ES-I3 (cell line): ENCODE data around the gene KCTD1.

ENCODE experiments used
- H3K36me3 ChIP-seq: 2 replicates; pipeline ENCODE4 v1.6.1; 2013; ENCODE audit warnings: mild to moderate bottlenecking, low read length, control low read depth, moderate library complexity; ENCODE audit not compliant: insufficient read depth
- H3K4me1 ChIP-seq: 2 replicates; pipeline ENCODE4 v1.6.1; 2013; ENCODE audit warnings: mild to moderate bottlenecking, control low read depth, low read length; ENCODE audit not compliant: insufficient read depth
- H3K9ac ChIP-seq: 2 replicates; pipeline ENCODE4 v1.6.1; 2013; ENCODE audit warnings: low read depth, mild to moderate bottlenecking, low read length, moderate library complexity
- H3K9me3 ChIP-seq: 2 replicates; pipeline ENCODE4 v1.6.1; 2013; ENCODE audit warnings: mild to moderate bottlenecking, low read length, moderate library complexity; ENCODE audit not compliant: control insufficient read depth, insufficient read depth

Gene KCTD1

GRCh38 chr18:26543373-26543772, 5.0 kb downstream of the KCTD1 start:
- Histone ChIP-seq H3K9me3 (no peaks in the 10 kb centered on the region), H3K9ac (no peak overlapping the region), H3K4me1 (peaks cover 3% of the 10 kb centered on the region; the same call in 1 of the 2 replicates), H3K36me3 (no peaks in the 10 kb centered on the region)

- Histone ChIP-seq H3K9ac (no peak overlapping the region), H3K36me3 (no peaks in the 10 kb centered on the region), H3K9me3 (no peaks in the 10 kb centered on the region), H3K4me1 (no peaks in the 10 kb centered on the region; the same call in 1 of the 2 replicates)
Observed at GRCh38 chr18:26540043-26540628, 8.2 kb downstream of the KCTD1 start.

- no peaks in the 10 kb centered on the region for H3K36me3 ChIP-seq
- no peaks in the 10 kb centered on the region for H3K9me3 ChIP-seq
- H3K9ac ChIP-seq: no peak overlapping the region
- H3K4me1 ChIP-seq: no peaks in the 10 kb centered on the region; the same call in 1 of the 2 replicates
Observed at GRCh38 chr18:26538524-26538923, 9.8 kb downstream of the KCTD1 start.

GRCh38 chr18:26536664-26537063, 11.7 kb downstream of the KCTD1 start:
- no peaks in the 10 kb centered on the region for H3K9me3 ChIP-seq
- no peak overlapping the region for H3K9ac ChIP-seq
- peaks cover 7% of the 10 kb centered on the region for H3K4me1 ChIP-seq
- no peaks in the 10 kb centered on the region for H3K36me3 ChIP-seq

- no peaks in the 10 kb centered on the region for H3K9me3 ChIP-seq
- H3K4me1 ChIP-seq: peaks cover 12% of the 10 kb centered on the region
- no peak overlapping the region for H3K9ac ChIP-seq
- no peaks in the 10 kb centered on the region for H3K36me3 ChIP-seq
Observed at GRCh38 chr18:26536032-26536431, 12.3 kb downstream of the KCTD1 start.

- Histone ChIP-seq H3K36me3 (no peaks in the 10 kb centered on the region), H3K9me3 (no peaks in the 10 kb centered on the region), H3K4me1 (peaks cover 12% of the 10 kb centered on the region), H3K9ac (no peak overlapping the region)
Observed at GRCh38 chr18:26535630-26536029, 12.7 kb downstream of the KCTD1 start.

GRCh38 chr18:26532367-26533340, 15.7 kb downstream of the KCTD1 start:
- no peaks in the 10 kb centered on the region for H3K9me3 ChIP-seq
- no peaks in the 10 kb centered on the region for H3K36me3 ChIP-seq
- peaks cover 14% of the 10 kb centered on the region for H3K4me1 ChIP-seq
- H3K9ac ChIP-seq: no peak overlapping the region

GRCh38 chr18:26531605-26532298, 16.6 kb downstream of the KCTD1 start:
- Histone ChIP-seq H3K9me3 (no peaks in the 10 kb centered on the region), H3K4me1 (peaks cover 23% of the 10 kb centered on the region), H3K9ac (no peak overlapping the region), H3K36me3 (no peaks in the 10 kb centered on the region)

- Histone ChIP-seq H3K9ac (no peak overlapping the region), H3K36me3 (no peaks in the 10 kb centered on the region), H3K9me3 (no peaks in the 10 kb centered on the region), H3K4me1 (peaks cover 39% of the 10 kb centered on the region)
Observed at GRCh38 chr18:26526966-26527234, 21.5 kb downstream of the KCTD1 start.

GRCh38 chr18:26526128-26526965, 22.0 kb downstream of the KCTD1 start:
- no peak overlapping the region for H3K9ac ChIP-seq
- peaks cover 33% of the 10 kb centered on the region for H3K4me1 ChIP-seq
- no peaks in the 10 kb centered on the region for H3K36me3 ChIP-seq
- no peaks in the 10 kb centered on the region for H3K9me3 ChIP-seq

- Histone ChIP-seq H3K36me3 (no peaks in the 10 kb centered on the region), H3K9ac (no peak overlapping the region), H3K9me3 (no peaks in the 10 kb centered on the region), H3K4me1 (peaks cover 32% of the 10 kb centered on the region)
Observed at GRCh38 chr18:26524504-26525351, 23.6 kb downstream of the KCTD1 start.

- Histone ChIP-seq H3K9me3 (no peaks in the 10 kb centered on the region), H3K36me3 (no peaks in the 10 kb centered on the region), H3K4me1 (peaks cover 32% of the 10 kb centered on the region), H3K9ac (no peak overlapping the region)
Observed at GRCh38 chr18:26524002-26524401, 24.4 kb downstream of the KCTD1 start.

- Histone ChIP-seq H3K9ac (no peak overlapping the region), H3K36me3 (no peaks in the 10 kb centered on the region), H3K4me1 (peaks cover 22% of the 10 kb centered on the region), H3K9me3 (no peaks in the 10 kb centered on the region)
Observed at GRCh38 chr18:26521617-26522016, 26.7 kb downstream of the KCTD1 start.
